ENCODE measurements around the gene SCAPER.

DNA sequence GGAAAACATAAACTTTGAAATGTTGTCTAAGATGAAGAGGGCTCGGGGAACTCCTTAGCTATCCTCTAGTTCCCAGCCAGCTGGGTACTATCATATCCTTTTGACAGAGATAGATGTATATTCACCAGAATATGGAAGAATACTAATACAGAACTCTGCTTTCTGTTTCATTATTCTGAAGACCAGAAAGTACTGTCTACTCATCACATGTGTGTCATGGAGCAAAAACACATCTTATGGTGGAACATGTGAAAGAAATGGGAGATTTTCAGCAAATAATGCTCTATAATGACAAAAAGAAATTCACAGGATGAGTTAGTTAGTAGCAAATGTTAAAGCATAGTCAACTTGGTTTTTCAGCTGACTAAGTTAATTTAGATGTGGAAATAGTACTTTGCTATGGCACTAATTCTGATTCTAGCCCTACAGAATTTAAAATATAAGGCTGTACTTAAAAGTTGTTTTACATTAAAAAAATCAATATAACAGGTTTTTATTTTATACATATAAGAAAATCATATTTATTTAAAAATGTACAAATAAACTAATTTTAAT, 552.0 kb downstream of the SCAPER start:
- TF ChIP-seq, protein P1, sequence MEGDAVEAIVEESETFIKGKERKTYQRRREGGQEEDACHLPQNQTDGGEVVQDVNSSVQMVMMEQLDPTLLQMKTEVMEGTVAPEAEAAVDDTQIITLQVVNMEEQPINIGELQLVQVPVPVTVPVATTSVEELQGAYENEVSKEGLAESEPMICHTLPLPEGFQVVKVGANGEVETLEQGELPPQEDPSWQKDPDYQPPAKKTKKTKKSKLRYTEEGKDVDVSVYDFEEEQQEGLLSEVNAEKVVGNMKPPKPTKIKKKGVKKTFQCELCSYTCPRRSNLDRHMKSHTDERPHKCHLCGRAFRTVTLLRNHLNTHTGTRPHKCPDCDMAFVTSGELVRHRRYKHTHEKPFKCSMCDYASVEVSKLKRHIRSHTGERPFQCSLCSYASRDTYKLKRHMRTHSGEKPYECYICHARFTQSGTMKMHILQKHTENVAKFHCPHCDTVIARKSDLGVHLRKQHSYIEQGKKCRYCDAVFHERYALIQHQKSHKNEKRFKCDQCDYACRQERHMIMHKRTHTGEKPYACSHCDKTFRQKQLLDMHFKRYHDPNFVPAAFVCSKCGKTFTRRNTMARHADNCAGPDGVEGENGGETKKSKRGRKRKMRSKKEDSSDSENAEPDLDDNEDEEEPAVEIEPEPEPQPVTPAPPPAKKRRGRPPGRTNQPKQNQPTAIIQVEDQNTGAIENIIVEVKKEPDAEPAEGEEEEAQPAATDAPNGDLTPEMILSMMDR (IDR thresholded peaks at IDR 0.05 in 8 of 11, conservative IDR thresholded peaks at IDR 0.05 in 3 of 11): no peak
- TF ChIP-seq POLR2AphosphoS5 (IDR thresholded peaks at IDR 0.05) (no peak), POLR2A (IDR thresholded peaks at IDR 0.05) (no peak)
